Thyroid gland (tissue), 4 donors: Measurements from ENCODE around the gene HSPB3. TPM values are rescaled to one million over a fixed set of nuclear protein-coding genes. Genes with fewer than 3 reads are reported as not detected.

ENCODE experiments used
- DNase-seq, 2 donors: peaks; one replicate each; pipeline ENCODE4 v3.0.0-alpha.2; 2019
- H3K27ac ChIP-seq, 3 donors: fragments of 200-600 bp; sonication (generic); 1 replicate in 2 of 3; 2 replicates in 1 of 3; pipeline ENCODE4 v1.5.1; 2016 to 2019; ENCODE audit warnings: mild to moderate bottlenecking in 1 of 3, moderate library complexity in 1 of 3
- H3K27me3 ChIP-seq: fragments of 200-600 bp; sonication (generic); one replicate; pipeline ENCODE4 v1.5.1; 2019
- H3K36me3 ChIP-seq, 2 donors: fragments of 200-600 bp; sonication (generic); one replicate each; pipeline ENCODE4 v1.5.1; 2016 to 2019
- H3K4me1 ChIP-seq, 2 donors: fragments of 200-600 bp; sonication (generic); one replicate each; pipeline ENCODE4 v1.5.1; 2017 to 2019
- H3K4me3 ChIP-seq, 3 donors: fragments of 200-600 bp; sonication (generic); replicated peaks in 1 of 3; 1 replicate in 2 of 3; 2 replicates in 1 of 3; pipeline ENCODE4 v1.5.1; 2016; ENCODE audit warnings: mild to moderate bottlenecking in 1 of 3
- H3K9me3 ChIP-seq: fragments of 200-600 bp; sonication (generic); one replicate; pipeline ENCODE4 v1.5.1; 2017
- CTCF ChIP-seq, 6 experiments: fragments of 200-600 bp in 3 of 6; fragments of 450-650 bp in 3 of 6; sonication (generic) in 3 of 6; IDR thresholded peaks; one replicate each; pipeline ENCODE4 v1.5.1; 2016 to 2019; ENCODE audit warnings: antibody characterized with exemption in 6 of 6, mild to moderate bottlenecking in 2 of 6, inconsistent platforms in 1 of 6, moderate library complexity in 1 of 6
- POLR2A ChIP-seq, 2 donors: fragments of 450-650 bp; IDR thresholded peaks; one replicate each; pipeline ENCODE4 v1.6.1; 2017; ENCODE audit warnings: antibody characterized with exemption in 2 of 2, mild to moderate bottlenecking in 2 of 2, moderate library complexity in 1 of 2
- WGBS, 2 donors: methylation state at CpG; one replicate each; pipeline ENCODE4 v1.1.5; 2017; 5-methylcytosine and 5-hydroxymethylcytosine counted together
- intact Hi-C: fragments of 100-400 bp; cut with DNase I; formaldehyde crosslinking; loops from one replicate; pipeline ENCODE4 v1.15.1; 2023
- total RNA-seq, 4 donors: library from RNA; depleted of rRNA; stranded (reverse); fragments of >200 nt; gene quantifications; one replicate each; pipeline ENCODE4 v1.2.3, GENCODE V29; 2016

Gene HSPB3
- total RNA-seq, 4 donors from 2014 or later, result not detected

- DNase-seq, result no peak
- H3K4me1 ChIP-seq, result no peaks in the 10 kb centered on the region
- no peaks in the 10 kb centered on the region for H3K9me3 ChIP-seq
- no peaks in the 10 kb centered on the region for H3K27me3 ChIP-seq
- no peak overlapping the region for H3K27ac ChIP-seq
- intact Hi-C loops, result no loop called here
- TF ChIP-seq CTCF (IDR thresholded peaks at IDR 0.05), result no peak
- no peak for TF ChIP-seq POLR2A (IDR thresholded peaks at IDR 0.05)
- no peaks in the 10 kb centered on the region for H3K36me3 ChIP-seq
- H3K4me3 ChIP-seq, result no peak overlapping the region
- 87 to 90% methylated on average over 7 of the region's 7 CpGs for WGBS, 2 donors
Observed at GRCh38 chr5:54438620-54439389, 16.7 kb upstream of the HSPB3 start.

- no peak for DNase-seq
- WGBS, 2 donors, result 62 to 65% methylated on average over 6 of the region's 6 CpGs
- no peak overlapping the region for H3K4me3 ChIP-seq
- no peaks in the 10 kb centered on the region for H3K4me1 ChIP-seq
- H3K36me3 ChIP-seq, result no peaks in the 10 kb centered on the region
- intact Hi-C loops, result no loop called here
- H3K9me3 ChIP-seq, result no peaks in the 10 kb centered on the region
- no peak overlapping the region for H3K27ac ChIP-seq
- TF ChIP-seq POLR2A (IDR thresholded peaks at IDR 0.05) (no peak), CTCF (IDR thresholded peaks at IDR 0.05) (no peak)
- no peaks in the 10 kb centered on the region for H3K27me3 ChIP-seq
Observed at GRCh38 chr5:54440456-54440893, 15.0 kb upstream of the HSPB3 start.

- no peak for TF ChIP-seq POLR2A (IDR thresholded peaks at IDR 0.05)
- TF ChIP-seq CTCF (IDR thresholded peaks at IDR 0.05), result no peak
- Histone ChIP-seq H3K9me3 (no peaks in the 10 kb centered on the region), H3K4me3 (no peak overlapping the region), H3K27me3 (no peaks in the 10 kb centered on the region), H3K4me1 (no peaks in the 10 kb centered on the region), H3K27ac (no peak overlapping the region), H3K36me3 (no peaks in the 10 kb centered on the region)
- DNase-seq, result no peak
- 12 to 18% methylated on average over 1 of the region's 1 CpG for WGBS, 2 donors
- intact Hi-C loops, result no loop called here
Observed at GRCh38 chr5:54442271-54442670, 13.2 kb upstream of the HSPB3 start.

- no peak for DNase-seq
- H3K27me3 ChIP-seq, result no peaks in the 10 kb centered on the region
- no peaks in the 10 kb centered on the region for H3K4me1 ChIP-seq
- no peak overlapping the region for H3K27ac ChIP-seq
- H3K4me3 ChIP-seq, result no peak overlapping the region
- no peaks in the 10 kb centered on the region for H3K36me3 ChIP-seq
- TF ChIP-seq CTCF (IDR thresholded peaks at IDR 0.05), result peak in 5 of 6 experiments; percentile 11 to 41 (median 26)
- no peak for TF ChIP-seq POLR2A (IDR thresholded peaks at IDR 0.05)
- H3K9me3 ChIP-seq, result no peaks in the 10 kb centered on the region
- intact Hi-C loops, result no loop called here
Observed at GRCh38 chr5:54443270-54443669, 12.2 kb upstream of the HSPB3 start.

GRCh38 chr5:54445691-54446378 lies 9.7 kb upstream of the HSPB3 start:
- Histone ChIP-seq H3K36me3 (no peaks in the 10 kb centered on the region), H3K27me3 (no peaks in the 10 kb centered on the region), H3K4me1 (no peaks in the 10 kb centered on the region), H3K27ac (no peak overlapping the region), H3K9me3 (no peaks in the 10 kb centered on the region), H3K4me3 (no peak overlapping the region)
- intact Hi-C loops, result no loop called here
- no peak for DNase-seq
- TF ChIP-seq CTCF (IDR thresholded peaks at IDR 0.05), result no peak
- 81 to 94% methylated on average over 2 of the region's 2 CpGs for WGBS, 2 donors
